Hepatocyte (in vitro differentiated cells): ENCODE data around the gene NRG2. TPM values are rescaled to one million over a fixed set of nuclear protein-coding genes. Genes with fewer than 3 reads are reported as not detected.

Experiments used
- DNase-seq: peaks from one replicate; pipeline ENCODE4 v3.0.0-alpha.2; 2016; ENCODE audit warnings: low spot score
- H2AFZ ChIP-seq: fragments of 200-600 bp; sonication (generic); 2 replicates; pipeline ENCODE4 v1.6.0; 2016; ENCODE audit warnings: antibody characterized with exemption, mild to moderate bottlenecking
- H3K27ac ChIP-seq: fragments of 200-600 bp; sonication (generic); 2 replicates; pipeline ENCODE4 v1.5.1; 2016; ENCODE audit warnings: mild to moderate bottlenecking
- H3K27me3 ChIP-seq: fragments of 200-600 bp; sonication (generic); 2 replicates; pipeline ENCODE4 v1.6.1; 2016
- H3K36me3 ChIP-seq: fragments of 200-600 bp; sonication (generic); replicated peaks from 2 replicates; pipeline ENCODE4 v1.5.1; 2016; ENCODE audit warnings: low read depth; ENCODE audit not compliant: insufficient read depth
- H3K4me1 ChIP-seq: fragments of 200-600 bp; sonication (generic); 2 replicates; pipeline ENCODE4 v1.5.1; 2016; ENCODE audit warnings: mild to moderate bottlenecking, moderate library complexity; ENCODE audit not compliant: insufficient read depth
- H3K4me2 ChIP-seq: fragments of 200-600 bp; sonication (generic); 2 replicates; pipeline ENCODE4 v1.6.0; 2016
- H3K4me3 ChIP-seq: fragments of 200-600 bp; sonication (generic); 2 replicates; pipeline ENCODE4 v1.5.1; 2016; ENCODE audit warnings: mild to moderate bottlenecking
- H3K79me2 ChIP-seq: fragments of 200-600 bp; sonication (generic); 2 replicates; pipeline ENCODE4 v1.6.0; 2017; ENCODE audit warnings: mild to moderate bottlenecking
- H3K9me2 ChIP-seq: fragments of 200-600 bp; sonication (generic); replicated peaks from 2 replicates; pipeline ENCODE4 v1.6.0; 2017; ENCODE audit warnings: mild to moderate bottlenecking; ENCODE audit not compliant: insufficient read depth
- H3K9me3 ChIP-seq: fragments of 200-600 bp; sonication (generic); 2 replicates; pipeline ENCODE4 v1.5.1; 2016; ENCODE audit warnings: low read depth, mild to moderate bottlenecking
- H4K20me1 ChIP-seq: fragments of 200-600 bp; sonication (generic); 2 replicates; pipeline ENCODE4 v1.6.0; 2016; ENCODE audit warnings: mild to moderate bottlenecking; ENCODE audit not compliant: insufficient read depth, poor library complexity, severe bottlenecking
- CTCF ChIP-seq: fragments of 200-600 bp; sonication (generic); IDR thresholded peaks from 2 replicates; pipeline ENCODE4 v1.5.1; 2016; ENCODE audit warnings: antibody characterized with exemption, mild to moderate bottlenecking; ENCODE audit not compliant: poor library complexity
- EZH2 ChIP-seq: fragments of 200-600 bp; sonication (generic); IDR thresholded peaks from 2 replicates; pipeline ENCODE4 v1.6.1; 2016; ENCODE audit warnings: antibody characterized with exemption, mild to moderate bottlenecking, borderline replicate concordance
- EZH2phosphoT487 ChIP-seq: fragments of 200-600 bp; sonication (generic); IDR thresholded peaks from one replicate; pipeline ENCODE4 v1.6.1; 2018; ENCODE audit warnings: antibody characterized with exemption, mild to moderate bottlenecking, low read depth, moderate library complexity; ENCODE audit not compliant: unreplicated experiment, severe bottlenecking
- WGBS: methylation state at CpG from one replicate; pipeline ENCODE4 v1.1.6; 2016; ENCODE audit warnings: low lambda C conversion rate; ENCODE audit errors: missing lambda C conversion rate; 5-methylcytosine and 5-hydroxymethylcytosine counted together
- polyA plus RNA-seq: library from polyadenylated mRNA; unstranded; fragments of >200 nt; fragmentation: Nextera tagmentation; extraction: Ambion mirVana; gene quantifications from 2 replicates; pipeline ENCODE4 v1.2.1, GENCODE V29; 2016
- total RNA-seq: library from RNA; depleted of rRNA; stranded (reverse); fragments of >200 nt; gene quantifications from 2 replicates; pipeline ENCODE4 v1.2.3, GENCODE V29; 2014

Gene NRG2
- total and polyA plus RNA-seq, 2 experiments from 2014 or later = 1.4 to 1.5 TPM

- DNase-seq = no peak
- no peaks in the 10 kb centered on the region for H4K20me1 ChIP-seq
- H3K4me3 ChIP-seq = no peak overlapping the region
- TF ChIP-seq CTCF (no peak), EZH2 (no peak), EZH2phosphoT487 (no peak)
- H3K9me3 ChIP-seq = no peaks in the 10 kb centered on the region
- no peak overlapping the region for H2AFZ ChIP-seq
- no peaks in the 10 kb centered on the region for H3K36me3 ChIP-seq
- H3K9me2 ChIP-seq = no peaks in the 10 kb centered on the region
- no peak overlapping the region for H3K4me2 ChIP-seq
- peaks cover 79% of the 10 kb centered on the region for H3K27me3 ChIP-seq
- peaks cover 23% of the 10 kb centered on the region for H3K4me1 ChIP-seq
- H3K79me2 ChIP-seq = no peaks in the 10 kb centered on the region
- no peak overlapping the region for H3K27ac ChIP-seq
- 73% methylated on average over 3 of the region's 3 CpGs for WGBS
These were observed 141.1 kb downstream of the NRG2 start for GRCh38 chr5:139901986-139902385.

- Histone ChIP-seq H3K9me3 (no peaks in the 10 kb centered on the region), H3K4me1 (peaks cover 23% of the 10 kb centered on the region), H4K20me1 (no peaks in the 10 kb centered on the region), H3K27ac (no peak overlapping the region), H2AFZ (no peak overlapping the region), H3K4me3 (no peak overlapping the region), H3K79me2 (no peaks in the 10 kb centered on the region), H3K27me3 (peaks cover 73% of the 10 kb centered on the region), H3K36me3 (no peaks in the 10 kb centered on the region), H3K9me2 (no peaks in the 10 kb centered on the region), H3K4me2 (no peak overlapping the region)
- TF ChIP-seq EZH2phosphoT487 = no peak
- TF ChIP-seq CTCF = no peak
- TF ChIP-seq EZH2 = no peak
- DNase-seq = no peak
- 74% methylated on average over 2 of the region's 2 CpGs for WGBS
These were observed 141.9 kb downstream of the NRG2 start for GRCh38 chr5:139901251-139901575.

- Histone ChIP-seq H3K9me2 (no peaks in the 10 kb centered on the region), H3K4me2 (no peak overlapping the region), H2AFZ (no peak overlapping the region), H3K27me3 (peaks cover 68% of the 10 kb centered on the region), H3K9me3 (no peaks in the 10 kb centered on the region), H4K20me1 (no peaks in the 10 kb centered on the region), H3K27ac (no peak overlapping the region), H3K4me3 (no peak overlapping the region), H3K36me3 (no peaks in the 10 kb centered on the region), H3K4me1 (peaks cover 23% of the 10 kb centered on the region), H3K79me2 (no peaks in the 10 kb centered on the region)
- 82% methylated on average over 3 of the region's 3 CpGs for WGBS
- TF ChIP-seq CTCF = no peak
- TF ChIP-seq EZH2 = no peak
- no peak for TF ChIP-seq EZH2phosphoT487
- no peak for DNase-seq
These were observed 142.4 kb downstream of the NRG2 start for GRCh38 chr5:139900546-139901250.
